Measurements from ENCODE around the gene PIWIL4. TPM values are rescaled to one million over a fixed set of nuclear protein-coding genes. Genes with fewer than 3 reads are reported as not detected.

The PIWIL4 gene
- total RNA-seq, 6 experiments from 2014 or later: 0.12 to 0.43 (median 0.28) TPM

DNA sequence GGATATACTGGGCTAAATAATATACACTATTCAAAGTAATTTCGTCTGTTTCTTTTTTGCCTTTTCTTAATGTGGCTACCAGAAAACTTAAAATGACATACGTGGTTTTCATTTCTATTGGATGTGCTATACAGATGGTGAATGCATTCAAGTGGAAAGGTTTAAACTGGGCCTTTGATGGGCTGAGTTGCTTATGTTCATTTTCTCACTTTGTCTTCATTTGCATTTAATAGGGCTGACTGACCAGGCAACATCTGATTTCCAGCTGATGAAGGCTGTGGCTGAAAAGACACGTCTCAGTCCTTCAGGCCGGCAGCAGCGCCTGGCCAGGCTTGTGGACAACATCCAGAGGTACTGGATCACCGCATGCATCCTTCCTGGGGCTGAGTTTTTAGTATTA is 27.9 kb downstream of the PIWIL4 start:
- TF ChIP-seq, protein P1, sequence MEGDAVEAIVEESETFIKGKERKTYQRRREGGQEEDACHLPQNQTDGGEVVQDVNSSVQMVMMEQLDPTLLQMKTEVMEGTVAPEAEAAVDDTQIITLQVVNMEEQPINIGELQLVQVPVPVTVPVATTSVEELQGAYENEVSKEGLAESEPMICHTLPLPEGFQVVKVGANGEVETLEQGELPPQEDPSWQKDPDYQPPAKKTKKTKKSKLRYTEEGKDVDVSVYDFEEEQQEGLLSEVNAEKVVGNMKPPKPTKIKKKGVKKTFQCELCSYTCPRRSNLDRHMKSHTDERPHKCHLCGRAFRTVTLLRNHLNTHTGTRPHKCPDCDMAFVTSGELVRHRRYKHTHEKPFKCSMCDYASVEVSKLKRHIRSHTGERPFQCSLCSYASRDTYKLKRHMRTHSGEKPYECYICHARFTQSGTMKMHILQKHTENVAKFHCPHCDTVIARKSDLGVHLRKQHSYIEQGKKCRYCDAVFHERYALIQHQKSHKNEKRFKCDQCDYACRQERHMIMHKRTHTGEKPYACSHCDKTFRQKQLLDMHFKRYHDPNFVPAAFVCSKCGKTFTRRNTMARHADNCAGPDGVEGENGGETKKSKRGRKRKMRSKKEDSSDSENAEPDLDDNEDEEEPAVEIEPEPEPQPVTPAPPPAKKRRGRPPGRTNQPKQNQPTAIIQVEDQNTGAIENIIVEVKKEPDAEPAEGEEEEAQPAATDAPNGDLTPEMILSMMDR (IDR thresholded peaks at IDR 0.05): no peak
- Mint-ChIP-seq H3K4me1 (ENCODE audit: low read depth) (0 out of 2 replicates have a peak, but pooled peaks cover 5% of the 10 kb centered on the region), H3K9me3 (no peaks in the 10 kb centered on the region), H3K27ac (no peak overlapping the region), H3K36me3 (ENCODE audit: low read depth) (no peaks in the 10 kb centered on the region), H3K27me3 (ENCODE audit: insufficient read depth) (peaks cover 11% of the 10 kb centered on the region), H3K4me3 (no peak overlapping the region)
- DNase-seq: no peak

GRCh38 chr11:94597896-94598295 is 30.7 kb downstream of the PIWIL4 start:
- H3K36me3 Mint-ChIP-seq (ENCODE audit: low read depth): no peaks in the 10 kb centered on the region
- no peak overlapping the region for H3K27ac Mint-ChIP-seq
- H3K27me3 Mint-ChIP-seq (ENCODE audit: insufficient read depth): no peaks in the 10 kb centered on the region; the same call in none of the 2 replicates
- no peak for DNase-seq
- peaks cover 17% of the 10 kb centered on the region for H3K4me1 Mint-ChIP-seq (ENCODE audit: low read depth)
- no peaks in the 10 kb centered on the region for H3K9me3 Mint-ChIP-seq
- TF ChIP-seq, protein P1 (IDR thresholded peaks at IDR 0.05): no peak; the same call in 1 of the 2 replicates
- H3K4me3 Mint-ChIP-seq: no peak overlapping the region

GRCh38 chr11:94599510-94599909 is 32.3 kb downstream of the PIWIL4 start:
- H3K9me3 Mint-ChIP-seq: no peaks in the 10 kb centered on the region
- no peaks in the 10 kb centered on the region for H3K36me3 Mint-ChIP-seq (ENCODE audit: low read depth)

DNA sequence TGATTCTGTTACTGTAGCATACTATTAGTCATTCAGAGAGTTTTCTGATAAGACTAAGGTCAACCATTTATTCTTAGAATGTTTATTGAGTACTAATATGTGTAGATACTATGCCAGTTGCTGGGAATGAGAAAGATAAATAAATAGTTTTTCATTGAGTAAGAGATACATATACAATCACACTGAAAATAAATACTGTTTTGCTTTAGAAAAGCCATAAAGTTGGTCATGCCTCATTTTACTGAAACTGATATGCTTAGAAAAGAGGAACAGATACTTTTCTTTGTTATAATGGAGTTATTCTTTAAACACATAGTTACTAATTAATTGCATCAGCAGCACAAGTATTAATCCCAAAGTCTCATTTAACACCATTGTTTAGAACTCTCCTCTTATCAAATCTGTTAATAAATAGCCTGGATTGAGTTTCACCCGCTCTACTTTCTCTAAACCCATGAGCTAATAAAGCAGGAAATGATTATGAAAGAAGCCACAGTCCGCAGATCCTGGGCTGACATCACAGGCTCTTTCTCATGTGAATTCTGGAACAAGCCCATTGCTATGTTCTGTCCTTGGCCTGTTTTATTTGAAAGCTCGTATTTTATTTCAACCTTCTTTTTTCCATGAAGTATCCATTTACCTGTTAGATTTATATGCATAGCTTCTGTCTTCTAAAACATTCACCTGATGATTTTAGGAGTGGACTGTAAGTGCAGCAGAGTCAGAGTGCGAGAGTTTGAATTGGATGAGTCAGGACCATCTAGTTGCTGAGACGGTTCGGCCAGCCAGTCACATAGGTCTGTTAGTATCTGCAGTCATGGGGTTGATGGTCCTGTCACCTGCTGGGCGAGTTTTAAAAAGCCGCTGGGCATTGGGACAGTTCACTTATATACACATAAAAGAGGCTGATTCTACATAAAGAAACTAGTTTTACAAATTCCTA is 35.5 kb downstream of the PIWIL4 start:
- H3K27ac Mint-ChIP-seq: peak overlapping the region; percentile 69
- TF ChIP-seq, protein P1 (IDR thresholded peaks at IDR 0.05): peak; percentile 86
- H3K4me3 Mint-ChIP-seq: peak overlapping the region; percentile 80
- H3K4me1 Mint-ChIP-seq (ENCODE audit: low read depth): peaks cover 26% of the 10 kb centered on the region
- no peaks in the 10 kb centered on the region for H3K9me3 Mint-ChIP-seq
- peaks cover 2% of the 10 kb centered on the region for H3K27me3 Mint-ChIP-seq (ENCODE audit: insufficient read depth)
- DNase-seq: peak; percentile 89
- no peaks in the 10 kb centered on the region for H3K36me3 Mint-ChIP-seq (ENCODE audit: low read depth)

More at GRCh38 chr11:94599510-94599909, 32.3 kb downstream of the PIWIL4 start:
- Mint-ChIP-seq H3K27ac (no peak overlapping the region), H3K27me3 (ENCODE audit: insufficient read depth) (no peaks in the 10 kb centered on the region; the same call in 1 of the 2 replicates), H3K4me1 (ENCODE audit: low read depth) (peaks cover 20% of the 10 kb centered on the region), H3K4me3 (no peak overlapping the region)
- TF ChIP-seq, protein P1 (IDR thresholded peaks at IDR 0.05): no peak
- DNase-seq: no peak

GRCh38 chr11:94603587-94603986 is 36.4 kb downstream of the PIWIL4 start:
- TF ChIP-seq, protein P1 (IDR thresholded peaks at IDR 0.05): no peak
- Mint-ChIP-seq H3K36me3 (ENCODE audit: low read depth) (no peaks in the 10 kb centered on the region), H3K4me3 (no peak overlapping the region), H3K27ac (no peak overlapping the region), H3K9me3 (no peaks in the 10 kb centered on the region), H3K4me1 (ENCODE audit: low read depth) (peaks cover 26% of the 10 kb centered on the region), H3K27me3 (ENCODE audit: insufficient read depth) (peaks cover 2% of the 10 kb centered on the region)
- no peak for DNase-seq
